Stimulated activated CD8-positive, alpha-beta memory T cell treated with anti-CD3 and anti-CD28 coated beads, Interleukin-7, amount 100 ng/mL, for 48 hours (primary cell): ENCODE measurements around the gene ZNF408.

Experiments
- DNase-seq, 2 donors: peaks; one replicate each; pipeline ENCODE4 v3.0.0-alpha.2; 2020; ENCODE audit warnings: low read depth in 1 of 2; ENCODE audit errors: extremely low read depth in 1 of 2

ZNF408 gene

GRCh38 chr11:46675949-46676348 is 24.9 kb upstream of the ZNF408 start:
- no peak for DNase-seq

- no peak for DNase-seq
Observed at GRCh38 chr11:46676436-46677158, 24.2 kb upstream of the ZNF408 start.

GRCh38 chr11:46677169-46677568 is 23.7 kb upstream of the ZNF408 start:
- no peak for DNase-seq

- no peak for DNase-seq
Observed at GRCh38 chr11:46677991-46678740, 22.7 kb upstream of the ZNF408 start.

GRCh38 chr11:46678741-46679130 is 22.1 kb upstream of the ZNF408 start:
- DNase-seq, result no peak

GRCh38 chr11:46679241-46680163 is 21.3 kb upstream of the ZNF408 start:
- no peak for DNase-seq

GRCh38 chr11:46680164-46680760 is 20.6 kb upstream of the ZNF408 start:
- DNase-seq, result no peak

- DNase-seq, result no peak
Observed at GRCh38 chr11:46680815-46681214, 20.0 kb upstream of the ZNF408 start.

- no peak for DNase-seq
Observed at GRCh38 chr11:46681814-46682213, 19.0 kb upstream of the ZNF408 start.

GRCh38 chr11:46682773-46683752 is 17.8 kb upstream of the ZNF408 start:
- no peak for DNase-seq

- DNase-seq, result no peak
Observed at GRCh38 chr11:46684367-46684766, 16.5 kb upstream of the ZNF408 start.

GRCh38 chr11:46686886-46687795 is 13.7 kb upstream of the ZNF408 start:
- DNase-seq, result no peak

- no peak for DNase-seq
Observed at GRCh38 chr11:46690702-46691101, 10.1 kb upstream of the ZNF408 start.

GRCh38 chr11:46692450-46692849 is 8.4 kb upstream of the ZNF408 start:
- no peak for DNase-seq

- no peak for DNase-seq
Observed at GRCh38 chr11:46693597-46694012, 7.2 kb upstream of the ZNF408 start.

GRCh38 chr11:46694072-46694471 is 6.8 kb upstream of the ZNF408 start:
- DNase-seq, result no peak

- DNase-seq, result no peak
Observed at GRCh38 chr11:46694607-46695006, 6.2 kb upstream of the ZNF408 start.

GRCh38 chr11:46695345-46696211 is 5.3 kb upstream of the ZNF408 start:
- DNase-seq, result no peak
